ENCODE results near the gene AMIGO2. TPM values are rescaled to one million over a fixed set of nuclear protein-coding genes. Genes with fewer than 3 reads are reported as not detected.

The AMIGO2 gene
- total and polyA plus RNA-seq, 10 donors: 6.7 to 27.1 (median 18.0) TPM

GRCh38 chr12:47080725-47081502, 1.2 kb upstream of the AMIGO2 start:
- Histone ChIP-seq H3K9me3 (no peaks in the 10 kb centered on the region), H3K4me1 (peaks cover 48 to 86% (median 76%) of the 10 kb centered on the region in 6 donors), H3K4me3 (peak overlapping the region; percentile 59 to 95 (median 74)), H3K27ac (peak overlapping the region; percentile 81 to 96 (median 90)), H3K36me3 (no peaks in the 10 kb centered on the region), H3K27me3 (replicated peaks in 1 of 7) (no peaks in the 10 kb centered on the region)
- peak; percentile 93 for DNase-seq
- TF ChIP-seq CTCF (IDR thresholded peaks at IDR 0.05 in 8 of 11, conservative IDR thresholded peaks at IDR 0.05 in 3 of 11) (no peak), POLR2A (IDR thresholded peaks at IDR 0.05) (no peak), POLR2AphosphoS5 (IDR thresholded peaks at IDR 0.05) (peak; percentile 68 to 81 (median 76))
- 5 to 10% (median 5%) methylated on average over 26 of the region's 26 CpGs for WGBS, 5 donors
- intact Hi-C loops (cut with DNase I; ENCODE audit: low total_unique reads): no loop called here

- TF ChIP-seq POLR2A (IDR thresholded peaks at IDR 0.05): no peak
- TF ChIP-seq POLR2AphosphoS5 (IDR thresholded peaks at IDR 0.05): peak in 2 of 3 donors; percentile 24 to 56
- TF ChIP-seq CTCF (IDR thresholded peaks at IDR 0.05 in 8 of 11, conservative IDR thresholded peaks at IDR 0.05 in 3 of 11): no peak
- Histone ChIP-seq H3K4me1 (peaks cover 41 to 78% (median 68%) of the 10 kb centered on the region in 6 donors), H3K36me3 (no peaks in the 10 kb centered on the region), H3K27me3 (replicated peaks in 1 of 7) (no peaks in the 10 kb centered on the region), H3K27ac (peak overlapping the region; percentile 81 to 96 (median 90)), H3K4me3 (peak overlapping the region; percentile 59 to 95 (median 74)), H3K9me3 (no peaks in the 10 kb centered on the region)
- peak; percentile 86 for DNase-seq
- intact Hi-C loops (cut with DNase I; ENCODE audit: low total_unique reads): no loop called here
- WGBS, 5 donors: 0 to 1% (median 0%) methylated on average over 23 to 49 of the region's 49 CpGs
Observed at GRCh38 chr12:47079981-47080724, 394 bp upstream of the AMIGO2 start.

- 2 to 9% (median 7%) methylated on average over 17 of the region's 17 CpGs for WGBS, 5 donors
- Histone ChIP-seq H3K27me3 (replicated peaks in 1 of 7) (no peaks in the 10 kb centered on the region), H3K4me3 (peak overlapping the region; percentile 59 to 95 (median 74)), H3K27ac (peak overlapping the region; percentile 81 to 96 (median 90)), H3K4me1 (peaks cover 28 to 66% (median 56%) of the 10 kb centered on the region in 6 donors), H3K9me3 (no peaks in the 10 kb centered on the region), H3K36me3 (no peaks in the 10 kb centered on the region)
- intact Hi-C loops (cut with DNase I; ENCODE audit: low total_unique reads): no loop called here
- peak; percentile 27 to 80 (median 55) for TF ChIP-seq POLR2AphosphoS5 (IDR thresholded peaks at IDR 0.05)
- no peak for TF ChIP-seq CTCF (IDR thresholded peaks at IDR 0.05 in 8 of 11, conservative IDR thresholded peaks at IDR 0.05 in 3 of 11)
- TF ChIP-seq POLR2A (IDR thresholded peaks at IDR 0.05): no peak
- peak; percentile 84 for DNase-seq
Observed at GRCh38 chr12:47078733-47079467, 859 bp downstream of the AMIGO2 start.
